GM13977 (cell line): ENCODE results near the gene PNKD.

Experiments
- DNase-seq: peaks from one replicate; pipeline ENCODE4 v3.0.0; 2012; ENCODE audit warnings: low spot score
- CTCF ChIP-seq: IDR thresholded peaks from 2 replicates; pipeline ENCODE4 v1.5.1; 2012; ENCODE audit warnings: mild to moderate bottlenecking, control low read depth; ENCODE audit not compliant: insufficient read depth; ENCODE audit errors: extremely low read depth, missing control alignments
- in situ Hi-C: fragments of 300-500 bp; cut with MboI; formaldehyde crosslinking; loops from one replicate; pipeline ENCODE4 v1.12.0; 2022; ENCODE audit warnings: low sequenced_read_pairs, low pct_unique_long_range_greater_than_20kb, mixed read lengths, inconsistent platforms; ENCODE audit not compliant: unreplicated experiment

Gene PNKD

GRCh38 chr2:218260742-218261422 lies 9.4 kb upstream of the PNKD start, which contains the start of gene GPBAR1:
Gene GPBAR1, plus strand, starts transcription at chr2:218261015. Its CDS starts 1,710 bp downstream, at chr2:218262725.
- TF ChIP-seq CTCF = no peak
- in situ Hi-C loops = no loop called here
- DNase-seq = no peak

- in situ Hi-C loops = no loop called here
- DNase-seq = no peak
- no peak for TF ChIP-seq CTCF
These were observed 8.7 kb upstream of the PNKD start for GRCh38 chr2:218261423-218262236.

GRCh38 chr2:218262237-218262600 lies 8.1 kb upstream of the PNKD start:
- no peak for TF ChIP-seq CTCF
- DNase-seq = no peak
- in situ Hi-C loops = no loop called here

- in situ Hi-C loops = no loop called here
- no peak for DNase-seq
- TF ChIP-seq CTCF = no peak
These were observed 7.4 kb upstream of the PNKD start for GRCh38 chr2:218262631-218263586.

- peak; percentile 0 for TF ChIP-seq CTCF
- DNase-seq = no peak
These were observed 6.3 kb upstream of the PNKD start for GRCh38 chr2:218263817-218264641.

More at GRCh38 chr2:218263817-218264641, 6.3 kb upstream of the PNKD start:
- in situ Hi-C loops = no loop called here
